HG03571 (cell line): ENCODE data around the gene BBLN.

Experiments used
- ATAC-seq: cut with Tn5 transposase; IDR thresholded peaks from one replicate; pipeline ENCODE4 v1.9.1; 2021; ENCODE audit not compliant: unreplicated experiment

The BBLN gene

DNA sequence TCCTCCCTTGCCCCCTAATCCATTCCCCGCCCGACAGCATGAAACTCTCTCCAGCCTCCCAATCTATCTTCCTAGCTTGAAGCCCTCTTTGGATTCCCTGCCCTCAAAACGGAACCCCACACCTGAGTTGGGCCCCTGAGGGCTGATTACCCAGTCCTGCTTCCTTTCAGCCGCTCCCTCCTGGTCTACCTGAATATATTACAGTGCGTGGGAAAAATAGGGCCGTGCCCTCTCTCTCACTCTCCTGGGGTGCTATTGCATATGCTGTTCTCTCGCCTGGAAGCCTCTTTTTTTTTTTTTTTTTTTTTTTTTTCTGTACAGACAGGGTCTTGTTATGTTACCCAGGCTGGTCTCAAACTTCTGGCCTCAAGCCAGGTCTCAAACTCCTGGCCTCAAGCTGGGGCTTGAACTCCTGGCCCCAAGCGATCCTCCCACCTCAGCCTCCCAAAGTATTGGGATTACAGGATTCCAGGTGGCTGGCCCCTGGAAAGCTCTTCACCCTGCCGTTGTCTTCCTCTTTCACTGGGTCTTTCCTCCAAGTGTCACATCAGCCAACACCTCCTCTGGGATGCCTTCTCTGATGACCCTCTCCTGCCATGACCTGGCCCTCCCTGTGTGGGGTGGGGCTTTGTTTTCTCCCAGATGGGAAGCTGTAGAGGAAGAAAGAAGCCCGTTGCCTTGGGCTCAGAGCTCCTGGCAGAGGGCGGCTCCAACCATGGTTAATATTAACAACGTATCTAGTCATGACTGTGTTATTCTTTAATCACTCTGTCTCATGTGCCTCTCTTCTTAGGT lies 51.3 kb downstream of the BBLN start:
- ATAC-seq, result no peak

DNA sequence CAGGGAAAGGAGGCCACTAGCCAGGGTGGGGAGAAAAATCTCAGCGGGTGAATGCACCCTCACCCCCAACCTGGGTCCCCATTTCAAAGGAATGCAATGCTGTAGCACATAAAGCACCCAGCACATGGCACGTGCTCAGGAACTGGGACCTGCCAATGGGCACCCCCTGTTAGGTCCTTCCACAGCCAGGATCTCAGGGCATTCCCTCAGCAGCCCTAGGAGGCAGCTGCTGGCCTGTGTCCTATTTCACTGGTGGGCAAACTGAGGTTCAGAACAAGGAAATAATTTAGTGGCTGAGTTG lies 51.9 kb downstream of the BBLN start:
- no peak for ATAC-seq
